SU-DHL-6 (cell line): ENCODE measurements around the gene NDUFA7.

ENCODE experiments used
- EZH2phosphoT487 ChIP-seq: fragments of 200-600 bp; sonication (generic), shearing (Covaris generic); conservative IDR thresholded peaks from 2 replicates; pipeline ENCODE4 v1.6.1; 2018; ENCODE audit warnings: mild to moderate bottlenecking, antibody characterized with exemption, low read length, moderate library complexity, mixed read lengths
- TF ChIP-seq, protein P1 (sequence below): fragments of 200-600 bp; sonication (generic); IDR thresholded peaks from one replicate; pipeline ENCODE4 v1.5.1; 2017; ENCODE audit warnings: antibody characterized with exemption, mild to moderate bottlenecking, low read length, moderate library complexity; ENCODE audit not compliant: insufficient read depth, poor library complexity, severe bottlenecking

DNA sequence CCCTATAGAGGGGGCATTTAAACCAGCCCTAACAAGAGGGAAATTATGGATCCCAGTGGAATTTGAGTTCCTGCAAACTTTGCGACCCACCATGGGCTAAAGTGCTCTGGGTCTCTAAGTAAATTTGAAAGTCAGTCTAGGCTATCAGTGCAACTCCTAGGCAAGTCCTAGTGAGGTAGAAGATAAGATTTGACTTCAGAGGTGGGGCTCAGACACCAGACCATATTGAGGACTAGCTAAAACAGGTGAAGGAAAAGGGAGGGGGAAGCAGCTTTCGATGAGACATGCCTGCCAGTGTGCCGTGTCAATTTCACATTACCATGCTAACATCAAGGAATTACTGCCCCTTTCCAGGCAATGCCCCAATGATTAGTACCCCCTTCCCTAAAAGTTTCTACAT is 51.5 kb downstream of the NDUFA7 start:
- TF ChIP-seq, protein P1, sequence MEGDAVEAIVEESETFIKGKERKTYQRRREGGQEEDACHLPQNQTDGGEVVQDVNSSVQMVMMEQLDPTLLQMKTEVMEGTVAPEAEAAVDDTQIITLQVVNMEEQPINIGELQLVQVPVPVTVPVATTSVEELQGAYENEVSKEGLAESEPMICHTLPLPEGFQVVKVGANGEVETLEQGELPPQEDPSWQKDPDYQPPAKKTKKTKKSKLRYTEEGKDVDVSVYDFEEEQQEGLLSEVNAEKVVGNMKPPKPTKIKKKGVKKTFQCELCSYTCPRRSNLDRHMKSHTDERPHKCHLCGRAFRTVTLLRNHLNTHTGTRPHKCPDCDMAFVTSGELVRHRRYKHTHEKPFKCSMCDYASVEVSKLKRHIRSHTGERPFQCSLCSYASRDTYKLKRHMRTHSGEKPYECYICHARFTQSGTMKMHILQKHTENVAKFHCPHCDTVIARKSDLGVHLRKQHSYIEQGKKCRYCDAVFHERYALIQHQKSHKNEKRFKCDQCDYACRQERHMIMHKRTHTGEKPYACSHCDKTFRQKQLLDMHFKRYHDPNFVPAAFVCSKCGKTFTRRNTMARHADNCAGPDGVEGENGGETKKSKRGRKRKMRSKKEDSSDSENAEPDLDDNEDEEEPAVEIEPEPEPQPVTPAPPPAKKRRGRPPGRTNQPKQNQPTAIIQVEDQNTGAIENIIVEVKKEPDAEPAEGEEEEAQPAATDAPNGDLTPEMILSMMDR = no peak
- TF ChIP-seq EZH2phosphoT487 = no peak
